ENCODE results near the gene NKIRAS1.
"Not testable (repeated sequence)": the region's sequence is repeated elsewhere in the genome, so short reads cannot be mapped to it uniquely, and the experiment has no call there.

The NKIRAS1 gene

GRCh38 chr3:23867400-23867799, 49.4 kb downstream of the NKIRAS1 start:
- FAIRE-seq: no peak

GRCh38 chr3:23865595-23866396, 51.0 kb downstream of the NKIRAS1 start:
- FAIRE-seq: no peak

- FAIRE-seq: no peak
Observed at GRCh38 chr3:23864931-23865330, 51.9 kb downstream of the NKIRAS1 start.

- FAIRE-seq: no peak
Observed at GRCh38 chr3:23863060-23863459, 53.7 kb downstream of the NKIRAS1 start.

GRCh38 chr3:23861689-23862088, 55.1 kb downstream of the NKIRAS1 start:
- no peak for FAIRE-seq

- no peak for FAIRE-seq
Observed at GRCh38 chr3:23859839-23860382, 56.9 kb downstream of the NKIRAS1 start.

- no peak for FAIRE-seq
Observed at GRCh38 chr3:23859012-23859743, 57.6 kb downstream of the NKIRAS1 start.

- FAIRE-seq: no peak
Observed at GRCh38 chr3:23856286-23856685, 60.5 kb downstream of the NKIRAS1 start.

GRCh38 chr3:23849462-23849861, 67.3 kb downstream of the NKIRAS1 start:
- FAIRE-seq: not testable (repeated sequence)

GRCh38 chr3:23845326-23846216, 71.2 kb downstream of the NKIRAS1 start:
- no peak for FAIRE-seq

GRCh38 chr3:23843869-23844268, 72.9 kb downstream of the NKIRAS1 start:
- FAIRE-seq: no peak

Data from colon (tissue), 2 donors.